ENCODE measurements around the gene DLK1. TPM values are rescaled to one million over a fixed set of nuclear protein-coding genes. Genes with fewer than 3 reads are reported as not detected.

The DLK1 gene
- total RNA-seq, 6 experiments from 2014 or later: 1.7 to 13.4 (median 3.8) TPM; not detected in 3

DNA sequence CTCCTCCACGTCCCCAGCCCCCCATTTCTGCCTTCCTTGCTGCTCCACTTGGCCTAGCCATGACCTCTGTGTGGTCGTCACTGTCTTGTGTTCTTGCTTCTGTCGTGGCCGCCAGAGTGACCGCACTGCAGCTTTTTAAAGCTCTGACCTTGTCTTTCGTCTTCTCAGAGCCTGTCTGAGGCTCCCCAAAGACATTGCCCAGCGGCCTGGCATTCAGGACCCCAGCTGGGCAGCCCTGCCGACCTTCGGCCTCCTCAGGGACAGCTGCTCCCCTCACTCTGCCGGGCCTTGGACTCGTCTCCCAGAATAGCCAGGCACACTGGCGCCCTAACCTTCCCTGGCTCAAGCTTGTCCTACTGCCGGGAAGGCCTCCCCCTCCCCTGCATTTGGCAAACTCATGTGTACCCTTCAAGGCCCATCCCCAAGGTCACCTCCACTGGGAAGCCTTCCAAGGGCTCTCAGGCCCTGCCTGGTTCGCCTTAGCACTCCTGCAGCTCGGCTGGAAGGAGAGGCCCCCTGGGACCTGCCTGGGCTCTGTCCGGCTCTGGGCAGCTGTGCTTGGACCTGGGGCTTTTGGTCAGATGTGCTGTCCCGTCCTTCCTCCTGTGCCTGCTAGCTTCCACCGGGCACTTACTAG is 15.7 kb upstream of the DLK1 start:
- no peak for TF ChIP-seq POLR2A (IDR thresholded peaks at IDR 0.05)
- TF ChIP-seq, protein P1, sequence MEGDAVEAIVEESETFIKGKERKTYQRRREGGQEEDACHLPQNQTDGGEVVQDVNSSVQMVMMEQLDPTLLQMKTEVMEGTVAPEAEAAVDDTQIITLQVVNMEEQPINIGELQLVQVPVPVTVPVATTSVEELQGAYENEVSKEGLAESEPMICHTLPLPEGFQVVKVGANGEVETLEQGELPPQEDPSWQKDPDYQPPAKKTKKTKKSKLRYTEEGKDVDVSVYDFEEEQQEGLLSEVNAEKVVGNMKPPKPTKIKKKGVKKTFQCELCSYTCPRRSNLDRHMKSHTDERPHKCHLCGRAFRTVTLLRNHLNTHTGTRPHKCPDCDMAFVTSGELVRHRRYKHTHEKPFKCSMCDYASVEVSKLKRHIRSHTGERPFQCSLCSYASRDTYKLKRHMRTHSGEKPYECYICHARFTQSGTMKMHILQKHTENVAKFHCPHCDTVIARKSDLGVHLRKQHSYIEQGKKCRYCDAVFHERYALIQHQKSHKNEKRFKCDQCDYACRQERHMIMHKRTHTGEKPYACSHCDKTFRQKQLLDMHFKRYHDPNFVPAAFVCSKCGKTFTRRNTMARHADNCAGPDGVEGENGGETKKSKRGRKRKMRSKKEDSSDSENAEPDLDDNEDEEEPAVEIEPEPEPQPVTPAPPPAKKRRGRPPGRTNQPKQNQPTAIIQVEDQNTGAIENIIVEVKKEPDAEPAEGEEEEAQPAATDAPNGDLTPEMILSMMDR (IDR thresholded peaks at IDR 0.05): no peak
- DNase-seq (no peak), ATAC-seq (peak in 1 of 4 donors; percentile 15)
- Histone ChIP-seq H3K36me3 (no peaks in the 10 kb centered on the region), H3K27ac (no peak overlapping the region), H3K4me1 (no peaks in the 10 kb centered on the region), H3K9me3 (no peaks in the 10 kb centered on the region), H3K4me3 (no peak overlapping the region), H3K27me3 (no peaks in the 10 kb centered on the region)
- intact Hi-C loops (cut with DNase I): loop anchor here in 1 of 2 donors (10.0 kb wide), 1 partner anchor 114 kb away; the partner anchor contains the start of gene MEG3
- 72% methylated on average over 8 of the region's 18 CpGs for WGBS (ENCODE audit: insufficient coverage, low coverage, low lambda C conversion rate, missing lambda C conversion rate)

DNA sequence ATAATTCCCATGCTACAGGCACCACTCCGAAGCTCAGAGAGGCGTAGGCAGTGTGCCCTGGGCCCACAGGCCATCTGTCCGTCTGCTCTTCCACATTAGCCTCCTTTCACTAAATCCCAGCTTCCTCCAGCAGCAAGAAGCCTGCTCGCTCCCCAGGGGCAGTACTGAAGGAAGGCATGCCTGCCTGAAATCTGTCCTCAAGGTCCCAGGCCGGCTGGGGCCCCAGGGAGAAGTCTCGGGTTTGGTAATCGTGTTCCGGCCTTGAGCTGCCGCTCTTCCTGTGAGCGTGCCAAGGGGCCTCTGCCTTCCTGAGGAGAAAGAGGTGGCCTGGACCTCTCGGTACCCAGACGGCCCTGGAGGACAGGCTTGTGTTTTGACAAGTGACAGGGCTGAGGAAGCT is 15.2 kb upstream of the DLK1 start:
- Histone ChIP-seq H3K9me3 (no peaks in the 10 kb centered on the region), H3K4me3 (no peak overlapping the region), H3K36me3 (no peaks in the 10 kb centered on the region), H3K27ac (no peak overlapping the region), H3K4me1 (no peaks in the 10 kb centered on the region), H3K27me3 (no peaks in the 10 kb centered on the region)
- DNase-seq (peak in 1 of 3 donors; percentile 53), ATAC-seq (peak; percentile 58 to 67 (median 64))
- intact Hi-C loops (cut with DNase I): loop anchor here in 1 of 2 donors (10.0 kb wide), 1 partner anchor 113 kb away; the partner anchor contains the start of gene MEG3
- TF ChIP-seq, protein P1 (IDR thresholded peaks at IDR 0.05): no peak
- no peak for TF ChIP-seq POLR2A (IDR thresholded peaks at IDR 0.05)
- WGBS (ENCODE audit: insufficient coverage, low coverage, low lambda C conversion rate, missing lambda C conversion rate): 38% methylated on average over 10 of the region's 12 CpGs

DNA sequence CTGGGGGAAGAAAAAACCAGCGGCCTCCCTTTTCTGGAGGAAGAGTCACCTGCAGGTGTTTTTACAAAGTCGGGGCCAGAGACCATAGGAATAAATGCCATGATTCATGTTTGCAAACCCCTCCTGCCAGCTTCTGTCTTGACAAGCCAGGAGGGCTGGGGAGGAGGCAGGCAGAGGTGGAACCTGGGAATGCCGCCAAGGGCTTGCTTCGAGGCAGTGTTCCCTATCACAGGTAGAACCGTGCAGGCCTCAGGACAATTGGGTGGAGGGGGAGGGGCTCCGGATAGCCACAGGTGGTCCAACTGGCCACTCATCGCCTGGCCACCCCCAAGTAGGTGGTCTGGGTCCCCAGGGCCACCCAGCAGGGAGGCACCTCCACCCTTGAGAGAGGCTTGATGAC is 14.2 kb upstream of the DLK1 start:
- ATAC-seq (no peak), DNase-seq (no peak)
- 26% methylated on average over 4 of the region's 7 CpGs for WGBS (ENCODE audit: insufficient coverage, low coverage, low lambda C conversion rate, missing lambda C conversion rate)
- Histone ChIP-seq H3K27me3 (no peaks in the 10 kb centered on the region), H3K4me3 (no peak overlapping the region), H3K4me1 (no peaks in the 10 kb centered on the region), H3K9me3 (no peaks in the 10 kb centered on the region), H3K36me3 (no peaks in the 10 kb centered on the region), H3K27ac (no peak overlapping the region)
- TF ChIP-seq, protein P1 (IDR thresholded peaks at IDR 0.05): no peak
- intact Hi-C loops (cut with DNase I): loop anchor here in 1 of 2 donors (10.0 kb wide), 1 partner anchor 112 kb away; the partner anchor contains the start of gene MEG3

DNA sequence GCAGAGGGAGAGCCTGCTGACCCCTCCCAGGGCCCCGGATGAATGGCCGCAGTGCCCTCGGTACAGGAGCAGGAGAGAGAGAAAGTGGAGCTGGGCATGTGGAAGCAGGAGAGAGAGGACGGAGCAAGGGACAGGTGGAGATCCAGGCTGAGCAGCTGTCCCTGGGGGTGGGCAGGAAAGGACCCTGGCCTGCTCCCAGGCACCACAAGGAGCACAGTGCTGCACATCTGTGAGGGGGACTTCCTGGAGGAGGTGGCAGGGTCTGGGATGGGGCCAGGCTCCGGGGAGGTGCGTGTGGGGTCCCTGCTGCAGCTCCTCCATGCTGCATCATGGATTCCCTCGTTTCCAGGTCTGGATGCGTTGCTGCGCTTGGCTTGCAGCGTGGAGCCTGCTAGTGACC is 13.0 kb upstream of the DLK1 start:
- H3K27me3 ChIP-seq: no peaks in the 10 kb centered on the region
- 74% methylated on average over 4 of the region's 10 CpGs for WGBS (ENCODE audit: insufficient coverage, low coverage, low lambda C conversion rate, missing lambda C conversion rate)
- H3K4me1 ChIP-seq: no peaks in the 10 kb centered on the region
- no peaks in the 10 kb centered on the region for H3K9me3 ChIP-seq
- no peak overlapping the region for H3K4me3 ChIP-seq
- no peaks in the 10 kb centered on the region for H3K36me3 ChIP-seq
- no peak for TF ChIP-seq POLR2A (IDR thresholded peaks at IDR 0.05)
- TF ChIP-seq, protein P1 (IDR thresholded peaks at IDR 0.05): no peak
- ATAC-seq: no peak
- H3K27ac ChIP-seq: no peak overlapping the region
- no peak for DNase-seq
- intact Hi-C loops (cut with DNase I): loop anchor here in 1 of 2 donors (10.0 kb wide), 1 partner anchor 111 kb away; the partner anchor contains the start of gene MEG3
